Activated B cell treated with CpG ODN at 0.5 μM for 24 hours (primary cell): ENCODE measurements around the gene TMEM132E. TPM values are rescaled to one million over a fixed set of nuclear protein-coding genes. Genes with fewer than 3 reads are reported as not detected.

Source experiments
- ATAC-seq: fragments of 200-7000 bp; cut with Tn5 transposase; one replicate; pipeline ENCODE4 v1.10.0; 2021; ENCODE audit warnings: low read depth, mild to moderate bottlenecking, moderate library complexity
- CTCF ChIA-PET: fragments of 350-600 bp; sonication (Branson Sonifier 250); formaldehyde crosslinking; loops from one replicate; lab custom pipeline; 2021; ENCODE audit warnings: antibody characterized with exemption; lab: Charles Lee
- POLR2A ChIA-PET: fragments of 350-600 bp; sonication (Branson Sonifier 250); formaldehyde crosslinking; loops from one replicate; lab custom pipeline; 2021; ENCODE audit warnings: antibody characterized with exemption; lab: Charles Lee
- DNase-seq: peaks from one replicate; pipeline ENCODE4 v3.0.0; 2022
- H3K27ac Mint-ChIP-seq: one replicate; pipeline ENCODE4 v1.8.0; 2020; ENCODE audit warnings: mixed read lengths
- H3K27me3 Mint-ChIP-seq: one replicate; pipeline ENCODE4 v1.8.0; 2021; ENCODE audit warnings: mixed read lengths
- H3K36me3 Mint-ChIP-seq: one replicate; pipeline ENCODE4 v1.8.0; 2021; ENCODE audit warnings: low read depth, mixed read lengths
- H3K4me1 Mint-ChIP-seq: one replicate; pipeline ENCODE4 v1.8.0; 2021; ENCODE audit warnings: mixed read lengths
- H3K4me3 Mint-ChIP-seq: one replicate; pipeline ENCODE4 v1.8.0; 2020; ENCODE audit warnings: mild to moderate bottlenecking, mixed read lengths
- H3K9me3 Mint-ChIP-seq: one replicate; pipeline ENCODE4 v1.8.0; 2020; ENCODE audit warnings: mixed read lengths
- intact Hi-C: fragments of 100-400 bp; cut with micrococcal nuclease; formaldehyde crosslinking; loops from one replicate; pipeline ENCODE4 v1.15.1; 2024
- total RNA-seq: library from RNA; stranded (reverse); gene quantifications from 2 replicates; pipeline ENCODE4 v1.2.3, GENCODE V29; 2022
- TF ChIP-seq, protein P1 (sequence below): fragments of 200-600 bp; IDR thresholded peaks from one replicate; pipeline ENCODE4 v1.8.0; 2022; ENCODE audit warnings: antibody characterized with exemption, mild to moderate bottlenecking

The TMEM132E gene, protein sequence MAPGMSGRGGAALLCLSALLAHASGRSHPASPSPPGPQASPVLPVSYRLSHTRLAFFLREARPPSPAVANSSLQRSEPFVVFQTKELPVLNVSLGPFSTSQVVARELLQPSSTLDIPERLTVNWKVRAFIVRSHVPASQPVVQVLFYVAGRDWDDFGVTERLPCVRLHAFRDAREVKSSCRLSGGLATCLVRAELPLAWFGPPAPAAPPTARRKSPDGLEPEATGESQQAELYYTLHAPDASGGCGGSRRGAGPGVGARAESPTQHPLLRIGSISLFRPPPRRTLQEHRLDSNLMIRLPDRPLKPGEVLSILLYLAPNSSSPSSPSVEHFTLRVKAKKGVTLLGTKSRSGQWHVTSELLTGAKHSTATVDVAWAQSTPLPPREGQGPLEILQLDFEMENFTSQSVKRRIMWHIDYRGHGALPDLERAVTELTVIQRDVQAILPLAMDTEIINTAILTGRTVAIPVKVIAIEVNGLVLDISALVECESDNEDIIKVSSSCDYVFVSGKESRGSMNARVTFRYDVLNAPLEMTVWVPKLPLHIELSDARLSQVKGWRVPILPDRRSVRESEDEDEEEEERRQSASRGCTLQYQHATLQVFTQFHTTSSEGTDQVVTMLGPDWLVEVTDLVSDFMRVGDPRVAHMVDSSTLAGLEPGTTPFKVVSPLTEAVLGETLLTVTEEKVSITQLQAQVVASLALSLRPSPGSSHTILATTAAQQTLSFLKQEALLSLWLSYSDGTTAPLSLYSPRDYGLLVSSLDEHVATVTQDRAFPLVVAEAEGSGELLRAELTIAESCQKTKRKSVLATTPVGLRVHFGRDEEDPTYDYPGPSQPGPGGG (N-terminal part only)
- total RNA-seq = not detected in 2 replicates

DNA sequence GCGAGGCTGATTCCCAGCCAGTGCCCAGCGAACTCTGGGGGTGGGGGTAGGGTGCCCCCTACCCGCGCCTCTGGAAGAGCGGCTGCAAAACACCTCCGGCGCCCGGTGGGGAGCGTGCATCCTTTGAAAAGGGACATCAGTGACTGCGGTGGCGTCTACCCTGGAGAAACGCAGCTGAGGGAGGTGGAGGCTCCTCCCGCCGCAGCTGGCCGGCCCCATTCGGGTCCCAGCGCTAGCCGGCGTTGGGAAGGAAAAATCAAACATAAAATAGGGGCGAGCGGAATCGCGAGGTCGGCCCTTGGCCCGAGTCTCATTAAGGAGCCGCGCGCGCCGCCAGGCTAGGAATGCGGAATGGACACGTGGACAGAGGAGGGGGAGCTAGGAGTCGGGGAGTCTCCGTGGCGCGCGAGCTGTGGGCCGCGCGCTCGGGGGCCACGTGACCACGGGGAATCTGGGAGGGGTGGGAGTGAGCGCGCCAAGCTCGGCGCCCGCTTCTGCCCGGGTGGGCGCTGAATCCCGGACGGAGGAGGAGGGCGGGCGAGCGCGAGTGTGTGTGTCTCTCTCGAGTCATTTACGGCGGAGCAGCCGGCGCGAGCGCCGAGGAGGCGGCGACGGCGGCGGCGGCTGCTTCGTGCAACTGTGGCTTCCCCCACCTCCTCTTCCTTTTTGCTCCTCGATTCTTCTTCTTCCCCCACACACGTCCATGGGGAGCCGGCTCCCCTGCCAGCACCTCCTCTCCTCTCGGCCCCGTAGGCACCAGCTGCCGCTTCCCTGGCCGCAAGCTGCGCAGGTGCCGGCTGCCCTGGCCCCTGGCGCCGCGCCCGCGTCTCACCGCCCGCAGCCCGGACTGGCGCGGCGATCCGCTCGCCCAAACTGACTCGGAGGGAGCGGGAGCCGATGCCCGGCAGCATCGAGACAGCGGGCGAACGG is at the start of gene TMEM132E:
Gene TMEM132E (plus strand): TSS at position 566 of the 930 bp plus-strand sequence. CDS start 1,495 bp downstream, outside the sequence.
- Mint-ChIP-seq H3K27ac (no peak within 1 kb of the TSS), H3K36me3 (no peaks in the 10 kb centered on the region), H3K9me3 (peaks cover 3% of the 10 kb centered on the region), H3K4me1 (peaks cover 17% of the 10 kb centered on the region), H3K27me3 (peaks cover 67% of the 10 kb centered on the region), H3K4me3 (peak within 1 kb of the TSS; percentile 70)
- ChIA-PET CTCF (no interaction called here), POLR2A (no interaction called here)
- DNase-seq = no peak
- ATAC-seq = no peak
- TF ChIP-seq, protein P1, sequence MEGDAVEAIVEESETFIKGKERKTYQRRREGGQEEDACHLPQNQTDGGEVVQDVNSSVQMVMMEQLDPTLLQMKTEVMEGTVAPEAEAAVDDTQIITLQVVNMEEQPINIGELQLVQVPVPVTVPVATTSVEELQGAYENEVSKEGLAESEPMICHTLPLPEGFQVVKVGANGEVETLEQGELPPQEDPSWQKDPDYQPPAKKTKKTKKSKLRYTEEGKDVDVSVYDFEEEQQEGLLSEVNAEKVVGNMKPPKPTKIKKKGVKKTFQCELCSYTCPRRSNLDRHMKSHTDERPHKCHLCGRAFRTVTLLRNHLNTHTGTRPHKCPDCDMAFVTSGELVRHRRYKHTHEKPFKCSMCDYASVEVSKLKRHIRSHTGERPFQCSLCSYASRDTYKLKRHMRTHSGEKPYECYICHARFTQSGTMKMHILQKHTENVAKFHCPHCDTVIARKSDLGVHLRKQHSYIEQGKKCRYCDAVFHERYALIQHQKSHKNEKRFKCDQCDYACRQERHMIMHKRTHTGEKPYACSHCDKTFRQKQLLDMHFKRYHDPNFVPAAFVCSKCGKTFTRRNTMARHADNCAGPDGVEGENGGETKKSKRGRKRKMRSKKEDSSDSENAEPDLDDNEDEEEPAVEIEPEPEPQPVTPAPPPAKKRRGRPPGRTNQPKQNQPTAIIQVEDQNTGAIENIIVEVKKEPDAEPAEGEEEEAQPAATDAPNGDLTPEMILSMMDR = no peak
- intact Hi-C loops = no loop called here

DNA sequence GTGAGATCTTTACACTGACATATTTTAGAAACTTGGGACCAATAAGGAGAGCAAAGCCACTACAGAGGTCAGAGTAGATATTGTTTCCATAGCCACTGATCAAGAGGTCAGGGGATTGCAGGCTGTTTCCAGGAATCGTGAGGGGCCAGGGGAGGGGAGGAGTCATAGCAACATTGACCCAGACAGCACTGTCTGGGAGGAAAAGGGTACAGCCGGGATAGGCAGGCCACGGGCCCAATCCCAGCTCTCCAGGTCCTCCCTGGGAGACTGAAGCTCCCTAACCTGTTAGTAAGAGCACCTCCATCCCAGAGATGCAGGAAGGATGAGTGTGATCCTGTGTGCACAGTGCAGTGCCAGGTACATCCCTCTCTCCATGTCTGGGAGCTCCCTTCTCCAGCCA is 48.5 kb upstream of the TMEM132E start:
- Mint-ChIP-seq H3K4me1 (no peaks in the 10 kb centered on the region), H3K4me3 (no peak overlapping the region), H3K27ac (no peak overlapping the region), H3K27me3 (peaks cover 45% of the 10 kb centered on the region), H3K36me3 (no peaks in the 10 kb centered on the region), H3K9me3 (no peaks in the 10 kb centered on the region)
- no peak for ATAC-seq
- ChIA-PET CTCF (interaction anchor here (0.9 kb wide), 1 partner anchor 12 kb away, joined by 4 read pairs; no protein-coding TSS in a partner anchor), POLR2A (no interaction called here)
- DNase-seq = no peak
- TF ChIP-seq, protein P1 = no peak
- intact Hi-C loops = no loop called here

DNA sequence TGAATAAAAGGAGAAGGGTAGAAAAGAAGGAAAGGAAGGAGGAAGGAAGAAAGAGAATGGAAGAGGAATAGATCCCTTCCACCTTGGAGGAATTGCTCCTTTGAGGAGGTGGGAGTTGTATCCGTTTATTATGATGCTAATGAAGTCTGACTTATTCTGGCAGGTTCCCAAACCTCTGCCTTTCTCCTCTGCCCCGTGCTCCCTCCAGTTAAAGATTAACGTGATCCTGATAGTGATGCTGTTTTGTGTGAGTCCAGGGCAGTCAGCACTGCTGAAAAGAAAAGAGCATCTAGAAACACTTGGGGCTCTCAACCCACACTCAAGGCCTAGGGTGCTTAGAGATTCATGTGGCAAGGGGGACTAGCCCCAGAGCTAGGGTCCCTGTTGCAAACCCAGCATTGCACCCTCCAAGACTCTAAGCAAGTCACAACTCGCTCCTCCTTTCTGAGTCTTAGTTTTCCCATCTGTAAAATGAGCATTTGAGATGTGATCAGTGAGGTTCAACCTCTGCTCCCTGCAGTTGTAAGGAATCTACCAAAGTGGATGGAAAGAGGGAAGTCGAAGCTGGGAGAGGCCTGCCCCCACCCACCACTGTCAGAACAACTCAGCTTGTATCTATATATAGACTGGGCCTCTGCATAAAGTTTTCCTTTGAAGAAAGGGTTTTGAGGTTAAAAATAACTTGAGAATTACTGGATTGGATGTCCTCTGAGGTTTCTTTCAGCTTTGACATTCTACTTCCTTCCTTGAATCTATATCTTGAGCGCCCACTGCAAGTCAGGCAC is 46.9 kb upstream of the TMEM132E start:
- CTCF ChIA-PET = no interaction called here
- no peaks in the 10 kb centered on the region for H3K9me3 Mint-ChIP-seq
- H3K27me3 Mint-ChIP-seq = peaks cover 41% of the 10 kb centered on the region
- H3K27ac Mint-ChIP-seq = no peak overlapping the region
- no peaks in the 10 kb centered on the region for H3K36me3 Mint-ChIP-seq
- DNase-seq = no peak
- H3K4me1 Mint-ChIP-seq = no peaks in the 10 kb centered on the region
- POLR2A ChIA-PET = no interaction called here
- no peak overlapping the region for H3K4me3 Mint-ChIP-seq
- intact Hi-C loops = no loop called here
- no peak for ATAC-seq
- TF ChIP-seq, protein P1 = no peak

DNA sequence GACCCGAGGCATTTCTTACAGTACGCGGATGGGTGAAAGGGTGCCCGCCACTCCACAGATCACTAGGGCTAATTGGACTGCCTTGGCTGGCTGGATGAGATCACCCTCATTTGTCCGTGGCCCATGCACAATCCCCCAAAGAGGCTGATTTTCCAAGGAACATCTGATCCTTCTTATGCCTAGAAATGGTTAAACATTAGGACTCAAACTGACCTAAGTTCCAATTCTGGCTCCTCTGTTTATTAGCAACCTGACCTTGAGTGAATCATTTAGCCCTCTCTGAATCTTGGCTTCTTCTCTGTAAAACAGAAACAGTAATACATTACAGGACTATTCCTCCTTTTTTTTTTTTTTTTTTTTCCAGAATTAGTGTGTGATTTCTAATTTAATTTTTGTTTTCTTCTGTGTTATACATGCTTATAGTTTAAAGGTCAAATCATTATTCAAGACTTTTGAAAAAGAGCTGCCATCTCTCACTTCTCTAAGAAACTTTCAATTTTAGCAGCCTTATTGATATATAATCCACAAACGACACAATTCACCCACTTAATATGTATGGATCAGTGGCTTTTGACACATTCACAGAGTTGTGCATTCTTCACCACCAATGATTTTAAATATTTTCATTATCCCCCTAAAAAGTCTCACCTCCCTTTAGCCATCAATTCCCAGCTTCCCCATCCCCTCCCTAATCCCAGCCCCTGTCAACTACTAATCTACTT is 45.4 kb upstream of the TMEM132E start:
- intact Hi-C loops = no loop called here
- no peak for DNase-seq
- no peak for ATAC-seq
- POLR2A ChIA-PET = interaction anchor here (0.6 kb wide), 1 partner anchor 578 kb away, joined by 3 read pairs; no protein-coding TSS in a partner anchor
- CTCF ChIA-PET = no interaction called here
- Mint-ChIP-seq H3K27me3 (peaks cover 31% of the 10 kb centered on the region), H3K4me3 (no peak overlapping the region), H3K36me3 (no peaks in the 10 kb centered on the region), H3K4me1 (no peaks in the 10 kb centered on the region), H3K9me3 (no peaks in the 10 kb centered on the region), H3K27ac (no peak overlapping the region)
- TF ChIP-seq, protein P1 = no peak
